Body of pancreas (tissue), 4 donors: ENCODE results near the gene NEGR1.

Experiments
- CTCF ChIP-seq, 7 experiments: fragments of 450-650 bp in 4 of 7; fragments of 200-600 bp in 3 of 7; sonication (generic) in 3 of 7; IDR thresholded peaks; one replicate each; pipeline ENCODE4 v1.5.1; 2016 to 2019; ENCODE audit warnings: antibody characterized with exemption in 7 of 7
- POLR2A ChIP-seq, 3 donors: fragments of 450-650 bp; IDR thresholded peaks; one replicate each; pipeline ENCODE4 v1.6.1; 2016; ENCODE audit warnings: antibody characterized with exemption in 3 of 3, mild to moderate bottlenecking in 2 of 3

- TF ChIP-seq CTCF (IDR thresholded peaks at IDR 0.05), result no peak
- TF ChIP-seq POLR2A (IDR thresholded peaks at IDR 0.05), result no peak
Measured at GRCh38 chr1:71695821-71696220, 586.5 kb downstream of the NEGR1 start.
